HEK293 (cell line): ENCODE measurements around the gene KIAA0319L.

Source experiments
- BCL11A ChIP-seq: fragments of 450-650 bp; formaldehyde crosslinking; IDR thresholded peaks from 2 replicates; pipeline ENCODE4 v1.5.1; 2016; ENCODE audit warnings: low read depth, missing biosample characterization, missing genetic modification characterization
- KLF16 ChIP-seq: fragments of 450-650 bp; formaldehyde crosslinking; IDR thresholded peaks from 2 replicates; pipeline ENCODE4 v1.5.1; 2017; ENCODE audit warnings: missing biosample characterization, missing genetic modification characterization
- KLF7 ChIP-seq: fragments of 450-650 bp; formaldehyde crosslinking; IDR thresholded peaks from 2 replicates; pipeline ENCODE4 v1.5.1; 2016; ENCODE audit warnings: missing biosample characterization, missing genetic modification characterization, borderline replicate concordance
- KLF8 ChIP-seq: fragments of 450-650 bp; formaldehyde crosslinking; IDR thresholded peaks from 2 replicates; pipeline ENCODE4 v1.5.1; 2016; ENCODE audit warnings: missing biosample characterization, missing genetic modification characterization
- PRDM1 ChIP-seq: fragments of 450-650 bp; formaldehyde crosslinking; IDR thresholded peaks from 2 replicates; pipeline ENCODE4; 2016; ENCODE audit warnings: missing biosample characterization, missing genetic modification characterization
- SCRT2 ChIP-seq: fragments of 450-650 bp; formaldehyde crosslinking; IDR thresholded peaks from 2 replicates; pipeline ENCODE4 v1.5.1; 2016; ENCODE audit warnings: missing biosample characterization, missing genetic modification characterization
- SP3 ChIP-seq: fragments of 450-650 bp; formaldehyde crosslinking; IDR thresholded peaks from 2 replicates; pipeline ENCODE4 v1.5.1; 2016; ENCODE audit warnings: missing biosample characterization, missing genetic modification characterization
- ZFP37 ChIP-seq: fragments of 450-650 bp; formaldehyde crosslinking; IDR thresholded peaks from 2 replicates; pipeline ENCODE4 v1.5.1; 2016; ENCODE audit warnings: missing biosample characterization, missing genetic modification characterization
- ZNF121 ChIP-seq: fragments of 450-650 bp; formaldehyde crosslinking; IDR thresholded peaks from 2 replicates; pipeline ENCODE4 v1.5.1; 2016; ENCODE audit warnings: missing biosample characterization, missing genetic modification characterization
- ZNF175 ChIP-seq: fragments of 450-650 bp; formaldehyde crosslinking; IDR thresholded peaks from 2 replicates; pipeline ENCODE4 v1.5.1; 2016; ENCODE audit warnings: missing biosample characterization, missing genetic modification characterization
- ZNF221 ChIP-seq: fragments of 450-650 bp; formaldehyde crosslinking; IDR thresholded peaks from 2 replicates; pipeline ENCODE4 v1.5.1; 2017; ENCODE audit warnings: missing biosample characterization, missing genetic modification characterization, borderline replicate concordance
- ZNF292 ChIP-seq: fragments of 450-650 bp; formaldehyde crosslinking; IDR thresholded peaks from 2 replicates; pipeline ENCODE4 v1.5.1; 2016; ENCODE audit warnings: low read depth, missing biosample characterization, missing genetic modification characterization, borderline replicate concordance
- ZNF341 ChIP-seq: fragments of 450-650 bp; formaldehyde crosslinking; IDR thresholded peaks from 2 replicates; pipeline ENCODE4; 2016; ENCODE audit warnings: low read depth, missing biosample characterization, missing genetic modification characterization
- ZNF433 ChIP-seq: fragments of 450-650 bp; formaldehyde crosslinking; IDR thresholded peaks from 2 replicates; pipeline ENCODE4 v1.5.1; 2016; ENCODE audit warnings: missing biosample characterization, missing genetic modification characterization, low read depth
- ZNF510 ChIP-seq: fragments of 450-650 bp; formaldehyde crosslinking; IDR thresholded peaks from 2 replicates; pipeline ENCODE4 v1.5.1; 2018; ENCODE audit warnings: mild to moderate bottlenecking, missing genetic modification characterization, missing biosample characterization; ENCODE audit not compliant: insufficient replicate concordance
- ZNF629 ChIP-seq: fragments of 450-650 bp; formaldehyde crosslinking; IDR thresholded peaks from 2 replicates; pipeline ENCODE4 v1.5.1; 2017; ENCODE audit warnings: missing biosample characterization, missing genetic modification characterization
- ZNF785 ChIP-seq: fragments of 450-650 bp; formaldehyde crosslinking; IDR thresholded peaks from 2 replicates; pipeline ENCODE4 v1.5.1; 2016; ENCODE audit warnings: missing biosample characterization, missing genetic modification characterization
- TF ChIP-seq, protein P1 (sequence below): fragments of 450-650 bp; formaldehyde crosslinking; IDR thresholded peaks from 2 replicates; pipeline ENCODE4 v1.5.1; 2016; ENCODE audit warnings: missing biosample characterization, missing genetic modification characterization
- TF ChIP-seq, protein P2 (sequence below): fragments of 450-650 bp; formaldehyde crosslinking; IDR thresholded peaks from 2 replicates; pipeline ENCODE4 v1.5.1; 2016; ENCODE audit warnings: missing biosample characterization, missing genetic modification characterization
- TF ChIP-seq, protein P3 (sequence below): fragments of 450-650 bp; formaldehyde crosslinking; IDR thresholded peaks from 2 replicates; pipeline ENCODE4 v1.5.1; 2016; ENCODE audit warnings: missing biosample characterization, missing genetic modification characterization
- TF ChIP-seq, protein P4 (sequence below): fragments of 450-650 bp; formaldehyde crosslinking; IDR thresholded peaks from 2 replicates; pipeline ENCODE4 v1.5.1; 2016; ENCODE audit warnings: missing biosample characterization, missing genetic modification characterization
- TF ChIP-seq, protein P5 (sequence below): fragments of 450-650 bp; IDR thresholded peaks from 2 replicates; pipeline ENCODE4 v1.5.1; 2018; ENCODE audit warnings: missing biosample characterization, mild to moderate bottlenecking, missing genetic modification characterization
- TF ChIP-seq, protein P6 (sequence below): IDR thresholded peaks from 2 replicates; pipeline ENCODE4 v1.6.1; 2011; ENCODE audit warnings: mild to moderate bottlenecking, low read depth, low read length, borderline replicate concordance
- TF ChIP-seq, protein P7 (sequence below): fragments of 450-650 bp; formaldehyde crosslinking; IDR thresholded peaks from 2 replicates; pipeline ENCODE4 v1.5.1; 2016; ENCODE audit warnings: missing biosample characterization, missing genetic modification characterization

The KIAA0319L gene

DNA sequence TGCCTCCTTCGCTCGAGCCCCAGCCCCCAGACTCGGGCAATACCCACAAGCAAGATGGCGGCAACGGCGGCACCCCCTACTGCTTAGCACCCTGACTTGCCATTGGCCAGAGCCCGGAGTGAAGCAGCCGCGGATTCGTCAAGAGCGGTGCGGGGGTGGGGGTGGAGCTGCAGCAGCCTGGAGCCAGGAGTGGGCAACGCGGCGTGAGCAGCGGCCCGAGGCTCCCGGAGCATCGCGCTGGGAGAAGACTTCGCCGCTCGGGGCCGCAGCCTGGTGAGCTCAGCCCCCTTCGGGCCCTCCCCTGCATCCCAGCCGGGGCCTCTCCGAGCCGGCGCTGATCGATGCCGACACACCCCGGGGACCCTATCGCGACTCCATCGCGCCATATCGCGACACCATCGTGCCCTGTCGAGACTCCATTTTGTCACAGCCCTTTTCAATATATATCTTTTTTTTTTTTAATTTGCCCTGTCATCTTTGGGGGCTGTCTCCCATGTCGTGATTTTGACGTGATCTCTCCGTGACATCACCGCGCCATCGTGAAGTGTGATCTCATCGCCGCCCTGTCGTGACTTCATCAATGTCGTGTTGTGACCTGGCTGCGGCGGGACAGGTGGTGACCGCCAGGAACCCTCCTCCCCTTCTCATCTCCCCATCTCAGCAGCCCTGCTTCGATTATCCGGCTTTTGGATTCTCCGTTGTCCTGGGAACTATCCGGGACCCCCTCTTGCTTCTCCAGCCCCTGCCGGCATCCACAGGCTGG is 589 bp upstream of the KIAA0319L start, which contains the start of gene NCDN (continued):
- TF ChIP-seq ZFP37 (peak; percentile 49; the same call in 1 of the 2 replicates), ZNF292 (no peak), BCL11A (tag by site-specific recombination) (0 out of 2 replicates have a peak, but pooled peaks have one; percentile 49), PRDM1 (tag by site-specific recombination) (no peak), ZNF221 (no peak), ZNF121 (tag by site-specific recombination) (no peak), KLF7 (tag by site-specific recombination) (0 out of 2 replicates have a peak, but pooled peaks have one; percentile 6), ZNF175 (tag by site-specific recombination) (no peak), ZNF629 (tag by site-specific recombination) (peak; percentile 89), ZNF510 (no peak), ZNF433 (no peak), SCRT2 (tag by site-specific recombination) (no peak), KLF8 (tag by site-specific recombination) (peak; percentile 99), KLF16 (tag by site-specific recombination) (peak; percentile 97), ZNF785 (tag by site-specific recombination) (no peak), SP3 (tag by site-specific recombination) (peak; percentile 99), ZNF341 (tag by site-specific recombination) (peak; percentile 82)
- TF ChIP-seq, protein P1, sequence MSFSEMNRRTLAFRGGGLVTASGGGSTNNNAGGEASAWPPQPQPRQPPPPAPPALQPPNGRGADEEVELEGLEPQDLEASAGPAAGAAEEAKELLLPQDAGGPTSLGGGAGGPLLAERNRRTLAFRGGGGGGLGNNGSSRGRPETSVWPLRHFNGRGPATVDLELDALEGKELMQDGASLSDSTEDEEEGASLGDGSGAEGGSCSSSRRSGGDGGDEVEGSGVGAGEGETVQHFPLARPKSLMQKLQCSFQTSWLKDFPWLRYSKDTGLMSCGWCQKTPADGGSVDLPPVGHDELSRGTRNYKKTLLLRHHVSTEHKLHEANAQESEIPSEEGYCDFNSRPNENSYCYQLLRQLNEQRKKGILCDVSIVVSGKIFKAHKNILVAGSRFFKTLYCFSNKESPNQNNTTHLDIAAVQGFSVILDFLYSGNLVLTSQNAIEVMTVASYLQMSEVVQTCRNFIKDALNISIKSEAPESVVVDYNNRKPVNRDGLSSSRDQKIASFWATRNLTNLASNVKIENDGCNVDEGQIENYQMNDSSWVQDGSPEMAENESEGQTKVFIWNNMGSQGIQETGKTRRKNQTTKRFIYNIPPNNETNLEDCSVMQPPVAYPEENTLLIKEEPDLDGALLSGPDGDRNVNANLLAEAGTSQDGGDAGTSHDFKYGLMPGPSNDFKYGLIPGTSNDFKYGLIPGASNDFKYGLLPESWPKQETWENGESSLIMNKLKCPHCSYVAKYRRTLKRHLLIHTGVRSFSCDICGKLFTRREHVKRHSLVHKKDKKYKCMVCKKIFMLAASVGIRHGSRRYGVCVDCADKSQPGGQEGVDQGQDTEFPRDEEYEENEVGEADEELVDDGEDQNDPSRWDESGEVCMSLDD (tag by site-specific recombination) = peak; percentile 13
- TF ChIP-seq, protein P2, sequence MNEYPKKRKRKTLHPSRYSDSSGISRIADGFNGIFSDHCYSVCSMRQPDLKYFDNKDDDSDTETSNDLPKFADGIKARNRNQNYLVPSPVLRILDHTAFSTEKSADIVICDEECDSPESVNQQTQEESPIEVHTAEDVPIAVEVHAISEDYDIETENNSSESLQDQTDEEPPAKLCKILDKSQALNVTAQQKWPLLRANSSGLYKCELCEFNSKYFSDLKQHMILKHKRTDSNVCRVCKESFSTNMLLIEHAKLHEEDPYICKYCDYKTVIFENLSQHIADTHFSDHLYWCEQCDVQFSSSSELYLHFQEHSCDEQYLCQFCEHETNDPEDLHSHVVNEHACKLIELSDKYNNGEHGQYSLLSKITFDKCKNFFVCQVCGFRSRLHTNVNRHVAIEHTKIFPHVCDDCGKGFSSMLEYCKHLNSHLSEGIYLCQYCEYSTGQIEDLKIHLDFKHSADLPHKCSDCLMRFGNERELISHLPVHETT (tag by site-specific recombination) = peak; percentile 77
- TF ChIP-seq, protein P3, sequence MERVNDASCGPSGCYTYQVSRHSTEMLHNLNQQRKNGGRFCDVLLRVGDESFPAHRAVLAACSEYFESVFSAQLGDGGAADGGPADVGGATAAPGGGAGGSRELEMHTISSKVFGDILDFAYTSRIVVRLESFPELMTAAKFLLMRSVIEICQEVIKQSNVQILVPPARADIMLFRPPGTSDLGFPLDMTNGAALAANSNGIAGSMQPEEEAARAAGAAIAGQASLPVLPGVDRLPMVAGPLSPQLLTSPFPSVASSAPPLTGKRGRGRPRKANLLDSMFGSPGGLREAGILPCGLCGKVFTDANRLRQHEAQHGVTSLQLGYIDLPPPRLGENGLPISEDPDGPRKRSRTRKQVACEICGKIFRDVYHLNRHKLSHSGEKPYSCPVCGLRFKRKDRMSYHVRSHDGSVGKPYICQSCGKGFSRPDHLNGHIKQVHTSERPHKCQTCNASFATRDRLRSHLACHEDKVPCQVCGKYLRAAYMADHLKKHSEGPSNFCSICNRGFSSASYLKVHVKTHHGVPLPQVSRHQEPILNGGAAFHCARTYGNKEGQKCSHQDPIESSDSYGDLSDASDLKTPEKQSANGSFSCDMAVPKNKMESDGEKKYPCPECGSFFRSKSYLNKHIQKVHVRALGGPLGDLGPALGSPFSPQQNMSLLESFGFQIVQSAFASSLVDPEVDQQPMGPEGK (tag by site-specific recombination) = peak; percentile 93
- TF ChIP-seq, protein P4, sequence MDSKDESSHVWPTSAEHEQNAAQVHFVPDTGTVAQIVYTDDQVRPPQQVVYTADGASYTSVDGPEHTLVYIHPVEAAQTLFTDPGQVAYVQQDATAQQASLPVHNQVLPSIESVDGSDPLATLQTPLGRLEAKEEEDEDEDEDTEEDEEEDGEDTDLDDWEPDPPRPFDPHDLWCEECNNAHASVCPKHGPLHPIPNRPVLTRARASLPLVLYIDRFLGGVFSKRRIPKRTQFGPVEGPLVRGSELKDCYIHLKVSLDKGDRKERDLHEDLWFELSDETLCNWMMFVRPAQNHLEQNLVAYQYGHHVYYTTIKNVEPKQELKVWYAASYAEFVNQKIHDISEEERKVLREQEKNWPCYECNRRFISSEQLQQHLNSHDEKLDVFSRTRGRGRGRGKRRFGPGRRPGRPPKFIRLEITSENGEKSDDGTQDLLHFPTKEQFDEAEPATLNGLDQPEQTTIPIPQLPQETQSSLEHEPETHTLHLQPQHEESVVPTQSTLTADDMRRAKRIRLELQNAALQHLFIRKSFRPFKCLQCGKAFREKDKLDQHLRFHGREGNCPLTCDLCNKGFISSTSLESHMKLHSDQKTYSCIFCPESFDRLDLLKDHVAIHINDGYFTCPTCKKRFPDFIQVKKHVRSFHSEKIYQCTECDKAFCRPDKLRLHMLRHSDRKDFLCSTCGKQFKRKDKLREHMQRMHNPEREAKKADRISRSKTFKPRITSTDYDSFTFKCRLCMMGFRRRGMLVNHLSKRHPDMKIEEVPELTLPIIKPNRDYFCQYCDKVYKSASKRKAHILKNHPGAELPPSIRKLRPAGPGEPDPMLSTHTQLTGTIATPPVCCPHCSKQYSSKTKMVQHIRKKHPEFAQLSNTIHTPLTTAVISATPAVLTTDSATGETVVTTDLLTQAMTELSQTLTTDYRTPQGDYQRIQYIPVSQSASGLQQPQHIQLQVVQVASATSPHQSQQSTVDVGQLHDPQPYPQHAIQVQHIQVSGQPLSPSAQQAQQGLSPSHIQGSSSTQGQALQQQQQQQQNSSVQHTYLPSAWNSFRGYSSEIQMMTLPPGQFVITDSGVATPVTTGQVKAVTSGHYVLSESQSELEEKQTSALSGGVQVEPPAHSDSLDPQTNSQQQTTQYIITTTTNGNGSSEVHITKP (tag by site-specific recombination) = no peak
- TF ChIP-seq, protein P5, sequence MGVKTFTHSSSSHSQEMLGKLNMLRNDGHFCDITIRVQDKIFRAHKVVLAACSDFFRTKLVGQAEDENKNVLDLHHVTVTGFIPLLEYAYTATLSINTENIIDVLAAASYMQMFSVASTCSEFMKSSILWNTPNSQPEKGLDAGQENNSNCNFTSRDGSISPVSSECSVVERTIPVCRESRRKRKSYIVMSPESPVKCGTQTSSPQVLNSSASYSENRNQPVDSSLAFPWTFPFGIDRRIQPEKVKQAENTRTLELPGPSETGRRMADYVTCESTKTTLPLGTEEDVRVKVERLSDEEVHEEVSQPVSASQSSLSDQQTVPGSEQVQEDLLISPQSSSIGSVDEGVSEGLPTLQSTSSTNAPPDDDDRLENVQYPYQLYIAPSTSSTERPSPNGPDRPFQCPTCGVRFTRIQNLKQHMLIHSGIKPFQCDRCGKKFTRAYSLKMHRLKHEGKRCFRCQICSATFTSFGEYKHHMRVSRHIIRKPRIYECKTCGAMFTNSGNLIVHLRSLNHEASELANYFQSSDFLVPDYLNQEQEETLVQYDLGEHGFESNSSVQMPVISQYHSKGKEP = peak; percentile 45; the same call in 1 of the 2 replicates
- TF ChIP-seq, protein P6, sequence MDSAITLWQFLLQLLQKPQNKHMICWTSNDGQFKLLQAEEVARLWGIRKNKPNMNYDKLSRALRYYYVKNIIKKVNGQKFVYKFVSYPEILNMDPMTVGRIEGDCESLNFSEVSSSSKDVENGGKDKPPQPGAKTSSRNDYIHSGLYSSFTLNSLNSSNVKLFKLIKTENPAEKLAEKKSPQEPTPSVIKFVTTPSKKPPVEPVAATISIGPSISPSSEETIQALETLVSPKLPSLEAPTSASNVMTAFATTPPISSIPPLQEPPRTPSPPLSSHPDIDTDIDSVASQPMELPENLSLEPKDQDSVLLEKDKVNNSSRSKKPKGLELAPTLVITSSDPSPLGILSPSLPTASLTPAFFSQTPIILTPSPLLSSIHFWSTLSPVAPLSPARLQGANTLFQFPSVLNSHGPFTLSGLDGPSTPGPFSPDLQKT = no peak
- TF ChIP-seq, protein P7, sequence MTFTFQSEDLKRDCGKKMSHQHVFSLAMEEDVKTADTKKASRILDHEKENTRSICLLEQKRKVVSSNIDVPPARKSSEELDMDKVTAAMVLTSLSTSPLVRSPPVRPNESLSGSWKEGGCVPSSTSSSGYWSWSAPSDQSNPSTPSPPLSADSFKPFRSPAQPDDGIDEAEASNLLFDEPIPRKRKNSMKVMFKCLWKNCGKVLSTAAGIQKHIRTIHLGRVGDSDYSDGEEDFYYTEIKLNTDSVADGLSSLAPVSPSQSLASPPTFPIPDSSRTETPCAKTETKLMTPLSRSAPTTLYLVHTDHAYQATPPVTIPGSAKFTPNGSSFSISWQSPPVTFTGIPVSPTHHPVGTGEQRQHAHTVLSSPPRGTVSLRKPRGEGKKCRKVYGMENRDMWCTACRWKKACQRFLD = no peak
